ENCODE measurements around the gene STIP1.

- TF ChIP-seq CTCF (IDR thresholded peaks at IDR 0.05) = peak; percentile 95
- TF ChIP-seq ZFX (IDR thresholded peaks at IDR 0.05; ENCODE audit: borderline replicate concordance) = no peak
These were observed 37.6 kb upstream of the STIP1 start for GRCh38 chr11:64148226-64148916.

All from 22Rv1 (cell line).